GM19324 (cell line): Measurements from ENCODE around the gene GADD45GIP1.

Source experiments
- ATAC-seq: cut with Tn5 transposase; IDR thresholded peaks from one replicate; pipeline ENCODE4 v1.9.1; 2021; ENCODE audit warnings: mild to moderate bottlenecking, moderate library complexity; ENCODE audit not compliant: unreplicated experiment, low FRiP score

GADD45GIP1 gene

GRCh38 chr19:12956446-12957388, at the start of gene GADD45GIP1:
TSS of gene GADD45GIP1 (minus strand) at chr19:12957223. CDS start at chr19:12957212, 11 bp downstream.
- ATAC-seq: peak; percentile 81

DNA sequence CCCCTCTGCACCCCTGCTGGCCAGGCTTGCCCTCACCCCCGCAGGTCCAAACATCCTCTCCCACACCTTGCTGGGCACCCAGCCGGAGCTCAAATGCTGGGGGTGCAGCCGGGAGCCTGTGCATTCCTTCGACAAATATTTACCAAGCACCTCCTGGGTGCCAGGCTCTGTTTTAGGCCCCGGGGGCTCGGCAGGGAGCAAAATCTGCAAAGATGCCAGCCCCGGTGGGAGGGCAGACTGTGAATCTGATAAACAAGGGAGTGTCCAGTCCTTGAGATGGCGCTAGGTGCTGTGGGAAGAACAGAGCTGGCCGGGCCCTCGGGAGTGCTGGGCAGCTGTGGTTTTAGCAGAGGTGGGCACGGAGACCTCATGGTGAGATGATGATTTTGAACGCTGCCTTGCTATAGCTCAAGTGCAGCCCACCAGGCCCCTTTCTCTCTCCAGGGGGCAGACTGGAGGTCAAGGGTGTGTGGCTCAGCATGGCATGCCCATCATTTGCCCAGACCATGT, 48.9 kb upstream of the GADD45GIP1 start:
- ATAC-seq: no peak

DNA sequence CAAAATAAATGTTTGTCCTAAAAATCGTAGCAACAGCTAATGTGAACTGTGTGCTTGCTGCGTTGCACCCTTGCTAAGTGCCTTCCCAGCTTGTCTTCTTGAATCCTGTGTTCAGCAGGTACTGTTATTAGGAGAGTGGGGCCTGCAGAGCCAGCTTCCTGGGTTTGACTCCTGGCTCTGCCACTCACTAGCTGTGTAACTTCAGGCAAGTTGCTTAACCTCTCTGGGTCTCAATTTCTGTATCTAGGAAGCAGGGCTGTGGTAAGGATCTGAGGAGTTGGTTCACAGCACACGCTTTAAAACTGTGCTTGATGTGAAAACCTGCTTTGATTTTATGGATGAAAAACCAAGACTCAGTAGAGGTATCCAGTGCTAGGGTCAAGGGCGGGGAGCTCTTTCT, 48.2 kb upstream of the GADD45GIP1 start:
- no peak for ATAC-seq

DNA sequence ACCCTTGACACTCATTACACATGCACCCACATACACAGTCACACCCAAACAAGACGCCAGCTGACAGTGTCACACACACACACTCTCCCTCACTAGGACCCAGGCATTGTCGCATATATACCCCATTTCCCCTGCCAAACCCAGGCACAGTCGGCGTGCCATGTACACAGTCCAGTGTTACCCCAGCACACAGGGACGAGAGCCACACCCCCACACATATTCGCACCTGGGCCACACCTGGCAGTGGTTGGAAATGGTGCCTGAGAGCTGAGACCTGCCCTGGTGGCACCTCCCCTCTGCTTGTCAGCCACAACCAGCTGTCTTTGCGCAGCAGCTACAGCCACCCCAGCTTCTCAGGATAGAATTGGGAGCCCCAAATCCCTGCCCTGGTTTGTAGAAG, 47.2 kb upstream of the GADD45GIP1 start:
- ATAC-seq: no peak

GRCh38 chr19:13003081-13003480, 46.1 kb upstream of the GADD45GIP1 start:
- no peak for ATAC-seq

DNA sequence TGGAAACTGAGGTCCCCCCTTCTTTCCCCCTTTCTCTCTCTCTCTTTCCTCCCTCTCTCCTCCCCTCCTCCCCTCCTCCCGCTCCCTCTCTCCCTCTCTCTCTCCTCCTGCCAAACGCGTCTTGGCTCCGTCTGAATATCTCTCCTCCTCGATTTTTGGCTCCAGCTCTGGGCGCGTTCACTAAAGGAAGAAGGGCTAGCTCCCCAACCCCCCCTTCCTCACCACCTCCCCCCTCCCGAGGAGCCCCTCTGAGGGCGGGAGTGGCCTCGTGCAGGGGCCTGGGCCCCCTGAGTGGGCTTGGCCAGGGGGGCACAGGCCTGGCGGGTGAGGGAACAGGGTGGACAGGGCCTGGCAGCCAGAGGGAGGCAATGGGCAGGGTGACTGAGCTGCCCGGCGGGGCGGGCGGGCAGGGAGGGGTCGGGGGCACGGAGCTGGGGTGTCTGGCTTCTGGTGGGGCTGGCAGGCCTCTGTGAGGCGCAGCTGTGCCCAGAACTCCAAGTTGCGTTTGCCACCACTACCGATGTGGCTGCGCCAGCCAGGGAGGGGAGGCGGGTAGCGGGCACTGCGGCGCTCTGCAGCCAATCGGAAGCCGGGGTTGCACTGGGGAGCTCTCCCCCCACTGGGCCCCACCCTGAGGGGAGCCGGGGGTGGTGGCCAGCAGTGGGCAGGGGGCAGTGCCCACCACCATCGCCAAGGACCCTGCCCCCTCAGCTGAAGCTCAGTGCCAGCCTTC, 45.3 kb upstream of the GADD45GIP1 start:
- ATAC-seq: no peak

GRCh38 chr19:13001502-13002165, 44.6 kb upstream of the GADD45GIP1 start:
- ATAC-seq: no peak

DNA sequence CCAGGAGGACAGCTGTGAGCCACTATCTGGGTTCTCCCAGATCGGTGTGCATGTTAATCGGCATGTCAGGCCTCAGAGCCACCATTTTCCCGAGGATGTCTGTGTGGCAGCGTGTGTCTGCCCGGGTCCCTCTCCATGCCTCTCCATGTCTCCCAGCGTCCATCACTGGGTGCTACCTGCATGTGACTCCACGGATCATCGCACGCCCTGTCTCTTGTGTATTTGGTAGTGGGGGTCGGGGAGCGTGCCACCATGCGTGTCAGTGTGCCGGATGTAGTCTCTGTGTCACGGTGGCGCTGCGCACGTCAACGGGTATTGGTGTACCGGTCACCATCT, 44.1 kb upstream of the GADD45GIP1 start:
- no peak for ATAC-seq

DNA sequence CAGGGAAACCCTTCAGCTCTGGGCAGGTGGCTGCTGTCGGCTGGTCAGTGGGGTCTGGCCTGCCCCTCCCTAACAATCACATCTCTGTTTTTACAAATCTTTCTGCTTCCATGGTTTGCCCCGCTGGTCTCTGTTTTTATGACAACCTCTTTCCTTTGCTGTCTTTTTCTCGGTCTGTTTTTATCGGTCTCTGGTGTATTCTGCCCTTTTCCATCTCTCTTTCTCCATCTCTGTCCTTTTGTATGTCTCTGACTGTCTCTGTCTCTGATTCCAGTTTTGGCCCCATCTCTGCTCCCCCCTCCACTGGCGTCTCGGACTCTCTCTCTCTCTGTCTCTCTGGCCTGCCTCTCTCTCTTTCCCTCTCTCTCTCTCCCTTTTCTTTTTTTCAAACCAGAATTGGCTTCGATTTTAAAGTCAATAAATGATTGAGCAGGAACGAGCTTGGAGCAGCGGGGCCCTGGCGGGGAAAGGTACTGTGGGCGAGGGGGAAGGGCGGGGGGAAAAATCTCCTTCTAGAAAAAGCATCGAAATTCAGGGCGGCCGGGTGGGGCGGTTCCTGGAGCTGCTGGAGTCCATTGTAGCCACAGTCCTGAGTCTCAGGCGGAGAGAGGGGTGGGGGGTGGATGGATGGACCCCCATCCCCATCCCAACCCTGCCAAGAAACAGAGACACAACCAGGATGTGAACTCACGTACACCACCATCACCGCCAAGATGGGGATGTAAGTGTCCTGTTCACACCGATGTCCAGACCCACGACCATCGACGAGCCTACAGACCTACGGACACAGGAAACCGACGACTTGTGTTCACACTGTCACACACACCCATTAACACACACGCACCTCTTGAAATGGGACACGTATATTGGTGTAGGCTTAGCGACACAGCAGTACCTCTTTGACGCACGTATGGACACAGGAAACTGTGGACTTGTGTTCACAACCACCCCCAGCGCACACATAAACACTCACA, 41.2 kb upstream of the GADD45GIP1 start:
- ATAC-seq: no peak

DNA sequence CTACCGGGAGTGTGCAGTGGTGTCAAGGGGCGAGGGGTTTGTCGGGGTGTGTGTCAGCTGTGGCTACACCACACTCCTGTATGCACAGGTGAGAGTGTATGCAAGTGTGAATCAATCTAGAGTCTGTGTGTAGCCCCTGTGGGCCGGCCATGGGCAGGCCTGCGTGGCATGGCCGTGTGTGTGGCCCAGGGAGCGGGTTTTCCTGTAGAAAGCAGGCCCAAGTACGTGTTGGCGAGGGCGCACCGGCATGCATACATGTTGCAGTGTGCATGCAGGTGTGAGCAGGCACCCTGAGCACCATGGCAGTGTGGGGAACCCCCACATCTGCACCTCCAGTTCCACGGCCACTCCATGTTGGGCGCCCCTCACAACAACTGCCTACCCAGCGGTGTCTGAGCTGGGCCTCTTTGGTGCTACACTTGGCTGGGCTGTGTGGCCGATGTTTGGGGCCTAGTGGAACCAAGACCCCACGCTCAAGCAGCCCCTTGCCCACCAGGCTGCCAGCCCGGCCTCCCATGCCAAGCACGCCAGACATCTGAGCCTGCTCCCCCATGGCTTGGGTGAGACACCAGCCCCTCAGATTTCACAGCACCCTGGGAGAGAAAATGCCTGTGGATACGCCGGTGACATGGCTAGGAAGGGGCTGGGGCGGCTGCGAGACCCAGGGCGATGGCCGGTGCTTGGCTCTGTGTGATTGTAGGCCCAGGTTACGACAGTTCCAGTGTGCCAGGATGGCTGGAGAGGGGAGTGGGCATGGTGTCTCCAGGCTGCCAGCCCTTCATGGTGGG, 40.4 kb upstream of the GADD45GIP1 start:
- no peak for ATAC-seq

GRCh38 chr19:12996406-12997094, 39.5 kb upstream of the GADD45GIP1 start:
- ATAC-seq: no peak

DNA sequence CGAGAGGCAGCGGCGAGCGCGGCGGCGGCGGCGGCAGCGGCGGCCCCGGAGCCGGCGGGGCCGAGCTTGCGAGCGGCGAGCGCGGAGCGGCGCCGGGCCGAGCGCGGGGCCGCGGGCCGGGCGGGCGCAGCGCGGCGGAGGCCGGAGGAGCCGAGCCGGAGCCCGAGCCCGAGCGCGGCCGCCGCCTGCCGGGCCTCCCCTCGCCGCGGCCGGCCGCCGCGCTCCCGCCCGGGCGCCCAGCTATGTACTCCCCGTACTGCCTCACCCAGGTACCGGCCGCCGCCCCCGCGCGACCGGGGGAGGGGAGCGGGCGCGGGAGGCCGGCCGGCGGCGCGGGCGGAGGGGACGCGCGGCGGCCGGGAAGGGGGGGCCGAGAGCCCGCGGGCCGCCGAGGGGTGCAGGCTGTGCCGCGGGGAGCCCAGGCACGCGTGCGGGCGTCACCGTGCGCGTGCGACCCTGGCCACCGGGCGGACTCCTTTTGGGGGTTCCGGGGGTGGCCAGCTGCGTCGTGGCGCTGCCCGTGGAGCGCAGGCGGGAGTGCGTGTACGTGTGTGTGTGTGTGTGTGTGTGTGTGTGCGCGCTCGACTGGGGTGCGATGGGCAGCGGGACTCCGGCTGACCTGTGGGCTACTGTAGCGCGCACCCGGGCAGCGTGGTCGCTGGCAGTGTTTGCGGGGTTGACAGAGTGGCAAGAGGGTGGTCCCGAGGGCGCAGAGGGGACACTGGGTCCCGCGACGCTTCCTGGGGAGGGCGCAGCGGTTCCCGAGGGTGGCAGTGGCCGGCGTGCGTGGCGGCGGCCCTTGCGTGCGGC, 38.8 kb upstream of the GADD45GIP1 start:
- ATAC-seq: no peak

DNA sequence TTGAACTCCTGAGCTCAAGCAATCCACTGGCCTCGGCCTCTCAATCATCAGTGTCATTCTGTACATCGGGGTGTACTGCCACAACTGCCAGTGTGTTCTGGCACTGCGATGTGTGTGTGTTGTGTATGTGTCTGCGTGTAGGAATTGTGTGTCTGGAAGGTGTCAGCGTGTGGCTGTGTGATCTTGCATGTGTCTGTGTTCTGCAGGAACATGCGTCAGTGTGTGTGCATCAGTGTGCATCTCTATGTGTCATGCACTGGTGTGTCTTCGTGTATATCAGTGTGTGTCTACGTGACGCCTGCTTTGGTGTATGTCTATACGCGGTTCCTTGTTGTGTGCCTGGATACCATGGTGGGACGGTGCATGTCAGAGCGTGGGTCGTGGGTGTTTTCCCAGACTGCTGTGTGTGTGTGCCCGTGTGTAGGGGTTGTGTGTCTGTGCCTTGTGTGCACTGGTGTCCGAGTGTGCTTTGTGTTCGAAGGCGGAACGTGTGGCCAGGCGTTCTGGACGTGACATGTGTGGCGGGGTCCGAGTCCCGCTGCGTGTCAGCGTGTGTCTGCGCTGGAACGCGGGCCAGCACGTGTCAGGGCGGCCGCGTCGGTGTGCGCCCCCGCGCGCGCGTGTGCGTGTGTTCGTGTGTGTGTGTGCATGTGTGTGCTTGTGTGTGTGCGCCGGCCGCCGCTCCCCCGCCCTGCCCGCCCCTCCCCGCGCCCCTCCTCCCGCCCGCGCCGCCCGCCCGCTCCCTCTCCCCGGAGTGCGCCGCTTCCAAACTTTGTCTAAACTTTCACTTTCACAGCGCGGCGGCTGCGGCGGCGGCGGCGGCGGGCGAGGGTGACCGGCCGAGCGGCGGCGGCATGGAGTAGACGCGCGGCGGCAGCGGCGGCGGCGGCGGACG, 37.9 kb upstream of the GADD45GIP1 start, which contains the start of gene NFIX:
Gene NFIX (plus strand): TSS at position 775 of the 895 bp plus-strand sequence. CDS start 363 bp downstream, outside the sequence.
- ATAC-seq: no peak

DNA sequence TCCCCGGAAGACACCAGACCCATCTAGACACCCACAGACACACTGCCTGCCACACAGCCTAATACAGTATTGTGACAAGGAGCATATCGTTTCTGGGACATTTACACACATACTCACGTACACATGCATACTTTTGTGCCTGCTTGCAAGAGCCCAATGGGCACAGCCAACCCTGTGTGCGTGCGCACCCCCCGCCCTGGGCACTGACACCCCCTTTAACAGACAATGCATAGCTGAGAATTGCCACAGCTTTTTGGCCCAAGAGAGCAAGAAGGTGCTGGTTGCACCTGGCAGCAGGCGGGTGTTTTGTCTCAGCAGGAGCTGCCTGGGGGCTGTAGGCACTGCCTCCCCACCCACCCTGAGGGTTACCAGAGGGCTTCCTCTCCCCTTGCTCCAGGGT, 36.5 kb upstream of the GADD45GIP1 start:
- ATAC-seq: no peak

- ATAC-seq: no peak
Observed at GRCh38 chr19:12992729-12993128, 35.7 kb upstream of the GADD45GIP1 start.

GRCh38 chr19:12991296-12991695, 34.3 kb upstream of the GADD45GIP1 start:
- ATAC-seq: no peak
